ENCODE data around the gene PPP3CB. TPM values are rescaled to one million over a fixed set of nuclear protein-coding genes. Genes with fewer than 3 reads are reported as not detected.

Gene PPP3CB
- total RNA-seq (2014; rRNA removed), result 23.3 and 35.7 TPM in 2 replicates
- 36.5 TPM for polyA plus RNA-seq (2012)

DNA sequence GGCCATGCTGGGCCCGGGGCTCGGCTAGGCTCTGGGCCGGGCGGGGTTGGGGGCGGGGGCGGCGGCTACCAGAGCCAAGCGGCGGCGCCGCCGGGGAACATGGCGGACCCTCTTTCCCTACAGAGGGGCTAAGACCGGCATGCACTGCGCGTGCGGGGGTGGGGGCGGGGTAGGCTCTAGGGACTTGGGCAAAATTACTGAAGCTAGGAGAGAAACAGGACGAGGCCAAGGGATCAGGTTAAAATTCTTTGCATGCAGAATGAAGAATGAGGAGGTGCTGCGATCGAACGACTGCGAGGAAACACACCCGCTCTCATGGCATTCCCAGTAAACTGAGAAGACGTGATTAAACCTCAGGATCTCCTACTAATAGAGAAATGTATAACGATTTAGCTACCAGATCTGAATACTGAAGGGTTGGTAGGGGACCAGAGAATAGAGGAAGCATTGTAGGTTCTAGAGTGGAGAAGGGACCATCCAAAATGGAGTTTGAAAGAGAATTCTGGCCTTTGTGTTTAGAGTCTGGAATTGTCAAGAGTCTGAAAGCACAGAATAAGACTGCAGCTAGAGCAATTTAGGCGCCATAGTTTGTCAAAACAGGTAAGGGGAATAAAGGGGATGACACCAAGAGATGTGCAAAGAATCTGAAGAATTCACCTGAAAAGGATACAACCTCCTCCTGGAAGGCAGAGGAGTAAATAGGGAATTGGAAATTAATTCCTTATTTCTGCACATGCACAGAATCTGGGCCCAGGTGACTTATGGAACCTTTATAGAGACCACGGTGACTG lies at the start of gene PPP3CB:
Gene PPP3CB, minus strand, starts transcription at position 141 of the 791 bp plus-strand sequence. Its CDS starts 135 bp downstream, at position 6.
- peak; percentile 95 for DNase-seq (ENCODE audit: low read depth)

DNA sequence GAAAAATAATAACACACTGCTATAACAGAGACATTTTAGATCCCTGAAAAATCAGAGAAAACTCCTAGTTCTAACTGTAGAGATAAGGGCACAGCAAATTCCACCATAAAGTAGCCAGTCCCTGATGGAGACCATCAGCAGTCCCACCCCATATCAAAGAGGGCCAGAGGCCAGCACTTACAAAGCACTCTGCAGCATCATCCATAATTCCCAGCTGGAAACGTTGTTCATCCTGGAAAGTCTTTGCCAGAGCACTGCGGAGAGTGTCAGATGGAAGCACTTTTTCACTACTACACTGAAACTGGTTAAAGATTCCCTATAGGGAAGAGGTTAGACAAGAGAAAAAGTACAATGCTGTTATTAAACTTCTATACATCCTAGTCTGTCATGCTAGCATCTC lies 49.5 kb upstream of the PPP3CB start:
- DNase-seq (ENCODE audit: low read depth), result no peak

- DNase-seq (ENCODE audit: low read depth), result no peak
Observed at GRCh38 chr10:73537709-73538108, 41.9 kb upstream of the PPP3CB start.

GRCh38 chr10:73537288-73537687 lies 41.5 kb upstream of the PPP3CB start:
- no peak for DNase-seq (ENCODE audit: low read depth)

DNA sequence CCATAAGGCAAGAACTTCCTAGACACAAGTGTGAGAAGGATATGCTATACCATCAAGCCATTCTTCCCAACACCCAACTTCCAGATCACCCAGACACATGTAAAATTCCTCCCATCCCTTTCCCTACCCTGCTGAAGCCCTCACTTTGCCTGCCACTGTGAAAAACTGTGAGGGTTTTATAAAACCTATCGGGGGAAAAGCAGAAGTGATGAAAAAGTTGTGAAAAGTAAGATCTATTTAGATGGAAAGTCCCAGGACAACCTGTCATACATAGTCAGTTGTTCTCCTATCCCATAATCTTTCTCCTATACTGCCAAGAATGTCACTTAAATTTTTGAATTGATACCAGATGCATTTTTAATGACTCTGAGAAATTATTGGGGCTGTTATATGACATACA lies 39.0 kb upstream of the PPP3CB start:
- DNase-seq (ENCODE audit: low read depth), result no peak

DNA sequence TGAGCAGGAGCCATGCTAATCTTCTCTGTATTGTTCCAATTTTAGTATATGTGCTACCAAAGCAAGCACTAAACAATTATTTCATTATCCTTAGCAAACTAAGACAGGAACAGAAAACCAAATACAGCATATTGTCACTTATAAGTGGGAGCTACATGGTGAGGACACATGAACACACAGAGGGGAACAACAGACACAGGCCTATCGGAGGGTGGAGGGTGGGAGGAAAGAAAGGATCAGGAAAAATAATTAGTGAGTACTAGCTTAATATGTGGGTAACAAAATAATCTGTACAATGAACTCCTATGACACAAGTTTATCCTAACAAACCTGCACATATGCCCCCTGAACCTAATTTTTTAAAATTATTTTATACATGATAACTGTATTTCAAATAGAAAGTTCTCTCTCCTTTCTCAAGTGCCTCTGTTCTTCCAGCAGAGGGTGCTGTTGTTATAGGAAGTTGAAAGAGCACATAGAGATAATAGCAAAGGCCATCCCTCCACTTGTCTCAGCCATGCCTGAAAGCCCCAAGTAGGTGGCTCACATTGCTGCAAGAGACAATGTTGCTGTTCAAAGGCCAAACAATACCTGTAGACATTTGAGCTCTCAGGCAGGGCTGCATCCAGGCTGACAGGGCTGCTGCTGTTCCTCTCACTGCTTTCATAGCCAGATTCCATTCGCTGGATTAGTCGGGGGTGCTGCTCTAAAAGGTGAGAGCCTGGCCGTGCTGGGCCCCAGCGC lies 33.4 kb upstream of the PPP3CB start:
- peak; percentile 73 for DNase-seq (ENCODE audit: low read depth)

- no peak for DNase-seq (ENCODE audit: low read depth)
Observed at GRCh38 chr10:73522263-73522662, 26.4 kb upstream of the PPP3CB start.

- DNase-seq (ENCODE audit: low read depth), result no peak
Observed at GRCh38 chr10:73519336-73519735, 23.5 kb upstream of the PPP3CB start.

- peak; percentile 89 for DNase-seq (ENCODE audit: low read depth)
Observed at GRCh38 chr10:73517166-73517888, 21.5 kb upstream of the PPP3CB start.

- no peak for DNase-seq (ENCODE audit: low read depth)
Observed at GRCh38 chr10:73512207-73512743, 16.5 kb upstream of the PPP3CB start.

GRCh38 chr10:73509695-73510094 lies 13.9 kb upstream of the PPP3CB start:
- DNase-seq (ENCODE audit: low read depth), result no peak

- peak; percentile 63 for DNase-seq (ENCODE audit: low read depth)
Observed at GRCh38 chr10:73506491-73506890, 10.7 kb upstream of the PPP3CB start.

GRCh38 chr10:73506074-73506473 lies 10.2 kb upstream of the PPP3CB start:
- no peak for DNase-seq (ENCODE audit: low read depth)

GRCh38 chr10:73503037-73503436 lies 7.2 kb upstream of the PPP3CB start:
- DNase-seq (ENCODE audit: low read depth), result no peak

GRCh38 chr10:73501651-73502050 lies 5.8 kb upstream of the PPP3CB start:
- DNase-seq (ENCODE audit: low read depth), result no peak

- no peak for DNase-seq (ENCODE audit: low read depth)
Observed at GRCh38 chr10:73497623-73498022, 1.8 kb upstream of the PPP3CB start.

DNA sequence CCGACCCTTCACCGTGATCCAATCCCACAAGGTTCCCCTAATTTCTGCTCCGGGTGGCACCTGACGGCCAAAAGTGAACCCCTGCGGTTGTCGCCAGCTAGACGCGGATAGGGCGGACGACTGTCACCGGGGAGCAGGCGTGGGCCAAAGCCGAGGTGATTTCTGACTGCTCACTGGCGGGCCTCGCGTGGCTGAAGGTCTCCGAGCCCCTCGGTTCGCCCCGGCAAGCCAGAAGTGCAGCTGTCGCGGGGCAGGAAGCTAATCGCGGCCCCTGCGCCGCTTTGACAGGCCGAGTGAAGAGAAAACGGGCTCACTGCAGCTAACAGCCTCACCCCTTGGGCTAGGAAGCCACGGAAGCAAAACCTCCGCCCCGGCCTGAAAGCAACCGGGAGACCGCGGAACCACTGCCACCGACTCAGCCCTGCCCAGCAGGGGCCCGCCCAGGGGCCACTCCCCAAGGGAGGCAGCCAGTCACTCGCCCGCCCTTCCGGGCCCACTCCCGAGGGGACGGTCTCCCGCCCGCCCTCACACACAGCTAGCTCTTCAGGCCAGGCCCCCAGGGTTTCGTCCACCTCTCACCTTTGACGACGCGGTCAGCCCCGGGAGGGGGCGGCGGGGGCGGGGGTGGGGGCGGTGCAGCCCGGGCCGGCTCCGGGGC lies 469 bp downstream of the PPP3CB start:
- DNase-seq (ENCODE audit: low read depth), result peak; percentile 86

GRCh38 chr10:73494877-73495225 lies 973 bp downstream of the PPP3CB start:
- DNase-seq (ENCODE audit: low read depth), result no peak

DNA sequence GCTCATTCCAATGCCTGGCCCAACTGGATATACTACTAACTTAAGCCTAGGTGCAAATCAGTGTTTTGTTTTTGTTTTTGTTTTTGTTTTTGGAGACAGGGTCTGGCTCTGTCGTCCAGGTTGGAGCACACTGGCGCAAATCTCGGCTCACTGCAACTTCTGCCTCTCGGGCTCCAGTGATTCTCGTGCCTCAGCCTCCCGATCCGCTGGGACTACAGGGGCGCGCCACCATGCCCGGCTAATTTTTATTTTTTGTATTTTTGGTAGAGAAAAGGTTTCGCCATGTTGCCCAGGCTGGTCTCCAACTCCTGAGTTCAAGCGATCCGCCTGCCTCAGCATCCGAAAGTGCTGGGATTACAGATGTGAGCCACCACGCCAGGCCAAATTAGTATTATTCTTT lies 1.6 kb downstream of the PPP3CB start:
- no peak for DNase-seq (ENCODE audit: low read depth)

DNA sequence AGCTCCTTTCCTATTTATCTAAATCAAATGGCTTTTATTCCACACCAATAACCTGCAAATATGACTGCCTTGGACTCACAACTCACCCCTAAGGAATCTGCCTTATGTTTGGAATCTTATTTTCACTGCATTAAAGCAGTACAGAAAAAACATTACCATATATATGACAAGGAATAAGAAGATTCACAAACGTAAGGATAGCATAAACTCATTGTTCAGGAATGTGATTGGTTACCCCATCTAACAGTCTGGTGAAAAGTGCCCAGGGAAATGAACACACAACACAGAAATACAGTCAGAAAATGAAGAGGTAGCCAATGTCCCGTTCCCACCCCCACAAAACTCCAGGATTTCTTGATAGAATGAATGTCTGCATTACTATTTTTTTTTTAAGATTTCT lies 2.0 kb downstream of the PPP3CB start:
- peak; percentile 44 for DNase-seq (ENCODE audit: low read depth)

- no peak for DNase-seq (ENCODE audit: low read depth)
Observed at GRCh38 chr10:73486601-73487000, 9.2 kb downstream of the PPP3CB start.

Measured in LHCN-M2 (cell line).